IPS DF 6.9 (cell line): ENCODE data around the gene METTL13.

ENCODE experiments used
- DNase-seq: peaks from one replicate; pipeline ENCODE4 v3.0.0-alpha.2; 2013; ENCODE audit warnings: low read depth, low spot score
- H3K27ac ChIP-seq: one replicate; pipeline ENCODE4 v1.5.1; 2013; ENCODE audit warnings: low read length, control low read depth
- H3K27me3 ChIP-seq: 2 replicates; pipeline ENCODE4 v1.6.1; 2013; ENCODE audit warnings: mild to moderate bottlenecking, low read length; ENCODE audit not compliant: control insufficient read depth, insufficient read depth
- H3K36me3 ChIP-seq: 2 replicates; pipeline ENCODE4 v1.6.1; 2013; ENCODE audit warnings: low read length; ENCODE audit not compliant: control insufficient read depth, insufficient read depth
- H3K4me1 ChIP-seq: 2 replicates; pipeline ENCODE4 v1.6.1; 2013; ENCODE audit warnings: low read length; ENCODE audit not compliant: control insufficient read depth, insufficient read depth
- H3K4me3 ChIP-seq: 2 replicates; pipeline ENCODE4 v1.5.1; 2013; ENCODE audit warnings: mild to moderate bottlenecking, low read length
- H3K9me3 ChIP-seq: 2 replicates; pipeline ENCODE4 v1.6.1; 2013; ENCODE audit warnings: low read length, inconsistent platforms; ENCODE audit not compliant: control insufficient read depth, insufficient read depth
- WGBS: extraction: QIAGEN DNeasy Blood & Tissue Kit; methylation state at CpG from one replicate; pipeline ENCODE4 v1.1.7; 2013; ENCODE audit warnings: mixed read lengths, missing lambda C conversion rate; ENCODE audit not compliant: insufficient read length, insufficient coverage; 5-methylcytosine and 5-hydroxymethylcytosine counted together

METTL13 gene

DNA sequence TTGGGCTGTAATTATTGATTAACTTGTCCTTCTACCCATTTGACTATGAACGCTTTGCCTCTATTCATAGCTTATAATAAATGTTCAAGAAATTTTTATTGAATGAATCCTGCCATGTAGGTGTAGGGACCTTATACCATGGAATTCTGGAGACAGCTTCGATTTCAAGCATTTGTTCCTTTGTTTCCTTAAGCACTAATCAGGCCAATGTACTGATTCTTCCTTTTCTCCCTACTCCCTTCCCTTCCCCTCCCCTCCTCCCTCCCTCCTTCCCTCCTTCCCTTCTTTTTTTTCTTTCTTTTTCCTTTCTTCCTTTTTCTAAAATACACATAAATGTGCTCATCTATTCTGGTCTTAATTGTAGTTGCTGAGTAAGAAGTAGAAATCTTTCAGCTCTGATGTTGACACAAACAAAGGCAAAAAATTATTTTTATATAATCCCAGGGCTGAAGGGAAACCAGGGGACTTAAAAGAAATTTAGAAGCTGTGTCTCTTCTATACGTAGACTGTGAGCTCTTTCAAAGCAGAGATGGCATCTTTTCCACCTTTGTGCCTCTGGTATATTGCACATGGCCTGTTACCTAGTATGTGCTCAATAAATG, 34.9 kb downstream of the METTL13 start:
- no peak overlapping the region for H3K4me3 ChIP-seq
- no peak for DNase-seq
- WGBS = no CpG with 5 or more reads among the region's 3 CpGs
- H3K9me3 ChIP-seq = no peaks in the 10 kb centered on the region
- peaks cover 3% of the 10 kb centered on the region for H3K4me1 ChIP-seq
- H3K36me3 ChIP-seq = no peaks in the 10 kb centered on the region
- H3K27ac ChIP-seq = no peak overlapping the region
- H3K27me3 ChIP-seq = no peaks in the 10 kb centered on the region

DNA sequence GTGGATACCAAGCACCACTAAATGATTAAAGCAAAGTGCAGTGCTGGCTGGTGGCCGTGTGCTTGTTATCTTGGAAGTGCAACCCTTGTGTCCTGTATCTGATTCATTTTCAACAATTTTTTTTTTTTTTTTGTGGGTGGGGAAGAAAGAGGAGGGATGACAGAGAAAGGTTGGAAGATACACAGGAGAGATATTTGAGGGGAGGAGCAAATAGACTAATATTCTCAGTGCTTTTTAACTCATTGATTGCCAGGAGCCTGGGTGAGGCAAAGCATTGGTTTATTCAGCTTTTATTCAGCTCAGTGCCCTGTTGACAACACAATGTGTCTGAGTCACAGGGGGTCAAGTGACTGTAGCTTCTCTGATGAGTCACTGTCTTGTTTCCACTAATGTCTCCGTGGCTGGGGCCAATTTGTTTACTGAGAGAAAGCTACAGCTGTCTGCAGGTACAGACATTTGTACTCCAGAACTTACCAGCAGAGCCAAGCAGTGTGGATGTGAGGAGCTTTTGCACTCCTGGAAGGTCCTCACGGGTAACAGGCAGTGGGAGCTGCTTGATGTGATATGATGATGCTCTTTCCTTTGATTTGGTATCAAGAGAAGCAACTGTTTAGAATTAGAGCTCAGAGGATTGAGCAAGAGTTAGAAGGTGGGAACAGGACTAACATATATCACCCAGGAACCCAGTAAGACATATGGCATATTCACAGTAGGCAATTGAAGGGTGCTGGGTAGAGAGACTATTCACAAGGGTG, 36.2 kb downstream of the METTL13 start:
- whole genome bisulfite sequencing = no CpG with 5 or more reads among the region's 3 CpGs
- Histone ChIP-seq H3K4me1 (peaks cover 3% of the 10 kb centered on the region), H3K4me3 (no peak overlapping the region), H3K9me3 (no peaks in the 10 kb centered on the region), H3K36me3 (no peaks in the 10 kb centered on the region), H3K27ac (no peak overlapping the region), H3K27me3 (no peaks in the 10 kb centered on the region)
- no peak for DNase-seq

DNA sequence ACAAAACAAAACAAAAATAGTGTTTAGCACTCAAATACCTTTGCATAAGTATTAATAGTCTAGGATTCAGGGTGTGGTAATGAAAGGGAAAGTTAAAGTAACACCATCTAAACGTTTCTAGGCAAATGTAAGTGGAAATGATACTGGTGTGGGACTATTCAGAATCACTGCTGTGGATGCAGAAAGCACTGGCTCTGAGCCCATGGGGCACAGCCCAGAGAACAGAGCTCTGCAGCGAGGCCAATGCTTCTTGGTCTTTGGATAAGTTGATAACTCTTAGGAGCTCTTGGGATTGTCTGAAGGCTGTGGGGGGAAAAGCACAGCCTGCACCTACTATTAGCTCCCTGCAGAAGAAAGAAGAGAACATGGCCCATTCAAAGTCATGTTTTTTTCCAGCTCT, 38.5 kb downstream of the METTL13 start:
- Histone ChIP-seq H3K4me1 (peaks cover 3% of the 10 kb centered on the region), H3K9me3 (no peaks in the 10 kb centered on the region), H3K27ac (no peak overlapping the region), H3K4me3 (no peak overlapping the region), H3K36me3 (no peaks in the 10 kb centered on the region), H3K27me3 (no peaks in the 10 kb centered on the region)
- no peak for DNase-seq
- no CpG with 5 or more reads among the region's 2 CpGs for WGBS

DNA sequence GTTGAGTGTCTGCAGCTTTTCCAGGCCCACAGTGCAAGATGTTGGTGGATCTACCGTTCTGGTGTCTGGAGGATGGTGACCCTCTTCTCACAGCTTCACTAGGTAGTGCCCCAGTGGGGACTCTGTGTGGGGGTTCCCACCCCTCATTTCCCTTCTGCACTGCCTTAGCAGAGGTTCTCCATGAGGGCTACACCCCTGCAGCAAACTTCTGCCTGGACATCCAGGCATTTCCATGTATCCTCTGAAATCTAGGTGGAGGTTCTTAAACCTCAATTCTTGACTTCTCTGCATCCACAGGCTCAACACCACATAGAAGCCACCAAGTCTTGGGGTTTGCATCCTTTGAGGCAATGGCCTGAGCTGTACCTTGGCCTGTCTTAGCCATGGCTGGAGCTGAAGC, 45.5 kb downstream of the METTL13 start:
- Histone ChIP-seq H3K4me1 (no peaks in the 10 kb centered on the region), H3K4me3 (no peak overlapping the region), H3K27ac (no peak overlapping the region), H3K36me3 (no peaks in the 10 kb centered on the region), H3K27me3 (no peaks in the 10 kb centered on the region), H3K9me3 (no peaks in the 10 kb centered on the region)
- DNase-seq = no peak
- WGBS = no CpG with 5 or more reads among the region's 1 CpG

DNA sequence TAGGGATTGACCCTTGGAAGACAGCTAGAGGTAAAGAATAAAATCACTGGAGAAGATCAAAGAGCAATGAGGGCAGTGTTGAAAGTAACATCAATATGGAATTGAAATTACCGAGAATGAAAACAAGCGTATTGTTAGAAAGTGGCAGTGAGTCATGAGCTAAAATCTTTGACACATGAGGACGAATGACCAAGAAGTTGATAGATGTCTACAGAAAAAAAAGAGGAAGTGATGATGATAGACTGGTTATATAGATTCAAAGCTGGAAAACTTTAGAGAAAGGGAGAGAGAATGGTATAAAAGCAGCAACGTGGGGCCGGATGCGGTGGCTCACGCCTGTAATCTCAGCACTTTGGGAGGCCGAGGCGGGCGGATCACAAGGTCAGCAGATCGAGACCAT, 47.3 kb downstream of the METTL13 start:
- Histone ChIP-seq H3K27ac (no peak overlapping the region), H3K4me1 (no peaks in the 10 kb centered on the region), H3K4me3 (no peak overlapping the region), H3K9me3 (no peaks in the 10 kb centered on the region), H3K36me3 (no peaks in the 10 kb centered on the region), H3K27me3 (no peaks in the 10 kb centered on the region)
- 100% methylated on average over 2 of the region's 11 CpGs for WGBS
- DNase-seq = no peak

DNA sequence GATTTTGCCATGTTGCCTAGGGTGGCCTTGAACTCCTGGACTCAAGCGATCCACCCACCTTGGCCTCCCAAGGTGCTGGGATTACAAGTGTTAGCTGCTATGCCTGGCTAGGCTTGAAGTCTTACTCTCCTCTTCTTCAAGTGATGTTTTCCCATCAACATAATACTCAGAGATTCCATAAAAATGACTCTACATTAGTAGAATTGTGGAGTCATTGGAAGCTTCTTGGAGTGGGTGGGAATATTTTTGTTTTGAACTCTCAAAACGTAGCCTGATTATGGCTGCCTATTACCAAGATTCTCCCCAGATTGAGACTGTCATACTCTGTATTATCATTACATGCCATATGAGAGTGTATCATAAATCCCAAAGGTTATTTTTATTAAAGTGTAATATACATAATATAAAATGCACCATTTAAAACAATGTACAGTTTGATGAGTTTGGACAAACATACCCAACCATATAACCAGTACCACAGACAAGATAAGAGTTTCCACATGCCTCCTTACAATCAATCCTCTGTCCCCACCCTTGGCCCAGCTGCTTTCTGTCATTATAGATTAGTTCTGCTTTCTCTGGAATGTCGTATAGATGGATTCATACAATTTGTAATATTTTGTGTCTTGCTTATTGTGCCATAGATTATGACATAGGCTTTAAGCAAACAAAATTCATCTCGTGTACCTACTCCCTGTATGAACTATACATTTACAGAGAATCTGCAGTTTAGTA, 51.8 kb downstream of the METTL13 start:
- Histone ChIP-seq H3K4me3 (no peak overlapping the region), H3K4me1 (no peaks in the 10 kb centered on the region), H3K27ac (no peak overlapping the region), H3K36me3 (no peaks in the 10 kb centered on the region), H3K27me3 (no peaks in the 10 kb centered on the region), H3K9me3 (no peaks in the 10 kb centered on the region)
- DNase-seq = no peak
- no CpG with 5 or more reads among the region's 4 CpGs for WGBS

DNA sequence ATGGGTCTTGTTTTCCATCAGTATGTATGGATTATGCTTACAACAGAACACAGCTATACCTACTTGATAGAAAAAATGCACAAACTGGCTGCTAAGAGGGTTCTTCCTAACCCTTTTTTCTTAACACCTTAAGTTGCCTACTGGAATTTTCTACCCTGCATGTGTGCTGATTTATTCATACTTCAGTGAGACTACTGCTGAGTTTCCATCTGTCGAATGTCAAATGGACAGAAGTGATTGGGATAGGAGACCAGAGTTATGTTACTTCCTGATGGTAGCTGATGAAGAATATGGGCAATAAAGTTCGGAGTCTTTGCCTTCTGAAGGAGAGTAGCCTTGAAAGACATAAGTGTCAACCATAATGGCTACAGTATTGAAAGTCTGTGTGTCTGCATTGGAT, 53.4 kb downstream of the METTL13 start:
- H3K27ac ChIP-seq = no peak overlapping the region
- no peak for DNase-seq
- no peaks in the 10 kb centered on the region for H3K27me3 ChIP-seq
- no peaks in the 10 kb centered on the region for H3K9me3 ChIP-seq
- no CpG with 5 or more reads among the region's 2 CpGs for WGBS
- H3K36me3 ChIP-seq = no peaks in the 10 kb centered on the region
- H3K4me1 ChIP-seq = no peaks in the 10 kb centered on the region
- H3K4me3 ChIP-seq = no peak overlapping the region

DNA sequence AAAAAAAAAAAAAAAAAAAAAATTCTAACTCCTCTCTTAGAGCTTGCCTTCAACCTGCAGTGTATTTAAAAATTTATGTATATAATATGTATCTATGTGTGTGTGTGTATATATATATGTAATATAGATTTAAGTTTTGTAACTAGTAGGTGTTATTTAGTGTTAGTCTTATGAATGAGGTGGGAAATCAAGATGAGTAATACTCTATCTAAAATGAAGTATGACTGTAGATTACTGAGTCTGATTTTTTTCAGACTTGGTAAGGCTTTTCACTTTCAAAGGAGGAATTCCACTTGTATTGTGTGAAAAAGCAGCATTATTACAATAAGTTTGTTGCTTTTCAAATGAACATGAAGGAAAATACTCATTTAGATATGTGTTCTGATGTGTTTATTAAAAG, 54.4 kb downstream of the METTL13 start:
- Histone ChIP-seq H3K27ac (no peak overlapping the region), H3K36me3 (no peaks in the 10 kb centered on the region), H3K4me1 (no peaks in the 10 kb centered on the region), H3K27me3 (no peaks in the 10 kb centered on the region), H3K4me3 (no peak overlapping the region), H3K9me3 (no peaks in the 10 kb centered on the region)
- DNase-seq = no peak

DNA sequence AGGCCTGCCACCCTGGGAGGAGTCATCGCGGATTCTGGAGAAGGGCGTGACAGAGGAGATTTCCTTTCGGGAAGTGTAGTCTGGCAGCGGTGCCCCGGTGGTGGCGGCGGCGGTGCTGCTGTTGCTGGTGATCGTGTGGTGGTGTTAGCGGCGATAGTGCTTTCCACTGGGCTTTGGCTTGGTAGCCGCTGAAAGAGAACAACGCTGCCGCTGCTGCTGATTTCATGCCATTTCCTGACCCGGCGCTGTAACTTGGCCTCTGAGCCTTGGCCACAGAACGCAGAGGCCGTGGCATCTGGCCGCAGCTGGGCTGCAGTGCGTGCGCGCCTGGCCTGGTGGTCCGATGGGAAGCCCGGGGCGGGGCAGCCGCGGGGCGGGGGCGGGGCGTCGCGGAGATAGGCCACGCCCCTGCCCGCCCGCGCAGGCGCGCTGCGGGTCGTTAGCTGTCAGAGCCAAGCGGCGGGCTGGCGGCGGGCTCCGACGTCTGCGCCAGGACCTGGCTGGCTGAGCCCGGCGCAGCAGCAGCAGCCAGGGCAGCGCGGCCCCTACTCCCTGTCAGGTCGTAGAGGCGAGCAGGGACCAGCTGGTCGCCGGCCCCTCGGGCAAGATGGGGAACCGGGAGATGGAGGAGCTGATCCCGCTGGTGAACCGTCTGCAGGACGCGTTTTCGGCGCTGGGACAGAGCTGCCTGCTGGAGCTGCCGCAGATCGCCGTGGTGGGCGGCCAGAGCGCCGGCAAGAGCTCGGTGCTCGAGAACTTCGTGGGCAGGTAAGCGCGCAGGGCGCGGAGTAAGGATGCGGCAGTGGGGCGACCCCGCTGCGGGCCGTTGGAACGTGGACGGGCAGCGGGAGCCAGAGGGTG, 59.8 kb downstream of the METTL13 start, which contains the start of gene DNM3:
DNM3 (plus strand) TSS at position 449 of the 861 bp plus-strand sequence; CDS start at position 608, 159 bp downstream.
- WGBS = no CpG with 5 or more reads among the region's 85 CpGs
- no peak within 1 kb of the TSS for H3K27ac ChIP-seq
- DNase-seq = peak; percentile 52

More for the DNA sequence above, 59.8 kb downstream of the METTL13 start, which contains the start of gene DNM3:
- Histone ChIP-seq H3K27me3 (no peaks in the 10 kb centered on the region), H3K4me3 (peak within 1 kb of the TSS; percentile 76), H3K36me3 (no peaks in the 10 kb centered on the region), H3K9me3 (no peaks in the 10 kb centered on the region), H3K4me1 (0 out of 2 replicates have a peak, but pooled peaks cover 1% of the 10 kb centered on the region)
